Iris pigment epithelial cell (primary cell): Measurements from ENCODE around the gene BIRC2.
"Not testable (repeated sequence)": the region's sequence is repeated elsewhere in the genome, so short reads cannot be mapped to it uniquely, and the experiment has no call there.

Experiments used
- DNase-seq: peaks from one replicate; pipeline ENCODE4 v3.0.0-alpha.2; 2011; ENCODE audit warnings: low read depth

The BIRC2 gene

GRCh38 chr11:102346748-102347461 lies at the start of gene BIRC2:
Gene BIRC2, plus strand, starts transcription at chr11:102347214. Its CDS starts 2,641 bp downstream, at chr11:102349855.
- peak; percentile 91 for DNase-seq

- not testable (repeated sequence) for DNase-seq
These were observed 46.2 kb upstream of the BIRC2 start for GRCh38 chr11:102300837-102301236.

- no peak for DNase-seq
These were observed 44.8 kb upstream of the BIRC2 start for GRCh38 chr11:102302241-102302640.

- DNase-seq = no peak
These were observed 42.3 kb upstream of the BIRC2 start for GRCh38 chr11:102304686-102305085.

GRCh38 chr11:102305352-102306047 lies 41.5 kb upstream of the BIRC2 start:
- no peak for DNase-seq

DNA sequence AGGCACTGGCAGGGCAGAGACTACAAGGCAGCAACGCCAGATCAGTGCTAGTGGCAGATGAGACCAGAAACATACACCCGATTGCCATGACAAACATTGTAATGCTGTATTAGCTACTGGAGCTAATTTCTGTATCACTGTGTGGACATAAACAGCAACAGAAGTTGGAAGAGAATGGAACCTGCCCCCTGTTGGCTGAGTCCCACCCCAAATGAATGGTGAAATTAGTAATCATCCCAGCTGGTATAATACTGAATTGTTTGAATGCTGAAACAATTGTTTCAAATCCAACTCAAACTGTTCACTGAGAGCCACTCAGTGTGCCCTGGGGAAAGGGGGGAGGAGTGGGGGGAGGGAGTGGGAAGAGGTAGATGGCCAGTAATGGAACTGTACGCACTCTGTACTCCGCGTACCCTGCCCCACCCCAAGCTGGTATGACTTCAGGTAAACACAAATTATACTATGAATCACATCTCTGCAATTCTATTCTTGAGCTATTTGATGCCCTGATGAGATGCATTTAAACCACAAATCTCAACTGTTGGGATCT lies 40.9 kb upstream of the BIRC2 start:
- no peak for DNase-seq

GRCh38 chr11:102306817-102307726 lies 39.9 kb upstream of the BIRC2 start:
- DNase-seq = no peak

GRCh38 chr11:102307727-102308038 lies 39.3 kb upstream of the BIRC2 start:
- DNase-seq = no peak

- DNase-seq = no peak
These were observed 37.1 kb upstream of the BIRC2 start for GRCh38 chr11:102309621-102310541.

DNA sequence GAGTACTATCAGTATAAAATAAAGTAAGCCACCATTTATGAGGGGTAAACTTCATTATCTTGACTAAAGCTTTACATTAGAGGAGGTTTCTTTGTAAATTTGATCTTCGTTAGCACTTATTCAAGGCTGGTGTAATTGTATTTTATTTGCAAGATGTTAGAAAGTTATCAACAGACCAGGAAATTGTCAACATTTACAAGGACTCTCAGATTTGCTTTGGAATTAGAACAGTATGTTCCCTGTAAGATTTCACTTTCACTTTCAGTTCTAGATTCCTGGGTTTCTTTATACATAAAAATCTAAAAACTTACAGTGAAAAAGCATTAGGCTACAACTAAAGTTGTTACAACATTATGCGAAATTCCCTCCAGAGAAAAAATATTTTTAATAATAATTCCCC lies 34.3 kb upstream of the BIRC2 start:
- DNase-seq = peak; percentile 60

DNA sequence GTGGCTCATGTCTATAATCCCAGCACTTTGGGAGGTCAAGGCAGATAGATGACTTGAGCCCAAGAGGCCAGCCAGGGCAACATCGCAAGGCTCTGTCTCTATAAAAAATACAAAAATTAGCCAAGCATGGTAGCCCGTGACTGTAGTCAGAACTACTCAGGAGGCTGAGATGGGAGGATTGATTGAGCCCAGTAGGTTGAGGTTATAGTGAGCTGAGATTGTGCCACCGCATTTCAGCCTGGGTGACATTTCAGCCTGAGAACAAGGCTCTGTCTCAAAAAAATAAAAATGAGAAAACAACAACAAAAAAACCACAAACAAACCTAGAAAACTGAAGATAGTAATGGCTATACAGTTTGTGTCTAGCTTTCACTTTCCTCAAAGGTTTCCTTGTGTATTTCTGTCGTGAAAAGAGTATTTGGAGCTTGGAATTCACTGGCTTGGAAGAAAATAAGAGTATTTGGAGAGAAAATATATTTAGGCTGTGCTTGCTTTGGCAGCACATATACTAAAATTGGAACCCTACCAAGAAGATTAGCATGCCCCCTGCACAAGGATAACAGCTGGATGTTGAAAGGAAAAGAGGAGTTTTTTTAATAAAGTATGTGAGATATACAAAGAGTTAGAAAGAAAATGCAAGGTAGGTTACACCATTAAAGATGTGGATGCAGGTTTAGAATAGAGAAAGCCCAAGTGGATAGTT lies 33.6 kb upstream of the BIRC2 start:
- DNase-seq = no peak

DNA sequence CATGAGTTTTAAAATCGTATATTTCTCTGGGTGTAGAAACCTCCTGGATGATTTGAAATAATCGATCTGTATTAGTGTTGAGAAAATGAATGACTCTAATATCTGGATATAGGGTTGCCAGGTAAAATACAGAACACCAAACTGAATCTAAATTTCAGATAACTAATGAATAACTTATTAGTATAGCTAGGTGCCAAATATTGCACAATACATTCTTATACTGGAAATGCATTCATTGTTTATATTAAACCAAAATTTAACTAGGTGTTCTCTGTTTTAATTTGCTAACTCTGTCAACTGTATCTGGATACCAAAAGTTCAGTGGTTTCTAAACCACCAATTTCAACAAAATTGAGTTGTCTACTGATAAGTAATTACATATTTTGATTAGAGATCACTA lies 32.2 kb upstream of the BIRC2 start:
- no peak for DNase-seq

DNA sequence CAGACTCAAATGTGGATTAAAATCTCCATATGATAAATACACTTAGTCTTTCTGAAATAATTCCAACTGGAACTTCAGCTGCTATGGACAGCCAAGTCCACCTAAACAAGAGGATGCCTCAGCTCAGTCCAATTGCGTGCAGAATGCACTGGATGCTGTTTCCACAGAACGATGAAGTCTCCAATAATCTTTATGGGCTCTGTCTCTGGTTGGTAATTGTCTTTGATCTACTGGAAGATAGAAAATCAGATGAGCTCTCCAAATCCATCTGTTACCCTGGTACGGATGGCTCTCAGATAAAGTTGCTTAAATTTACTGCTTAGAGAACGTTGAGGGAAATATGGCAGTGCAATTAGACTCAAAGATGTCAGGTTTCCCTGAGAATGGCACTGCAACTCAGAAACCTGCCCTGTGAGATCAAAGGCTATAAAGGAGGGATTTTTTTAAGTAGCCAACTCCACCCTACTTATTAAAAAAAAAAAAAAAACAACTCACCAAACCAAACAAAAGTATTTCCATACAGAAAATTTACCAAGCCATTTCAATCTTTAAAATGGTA lies 30.6 kb upstream of the BIRC2 start:
- no peak for DNase-seq

GRCh38 chr11:102317099-102317767 lies 29.8 kb upstream of the BIRC2 start, which contains the start of gene BIRC3:
Gene BIRC3, plus strand, starts transcription at chr11:102317484. Its CDS starts 7,026 bp downstream, at chr11:102324510.
- peak; percentile 98 for DNase-seq

- no peak for DNase-seq
These were observed 29.3 kb upstream of the BIRC2 start for GRCh38 chr11:102317768-102318103.

- peak; percentile 37 for DNase-seq
These were observed 28.5 kb upstream of the BIRC2 start for GRCh38 chr11:102318469-102318868.

DNA sequence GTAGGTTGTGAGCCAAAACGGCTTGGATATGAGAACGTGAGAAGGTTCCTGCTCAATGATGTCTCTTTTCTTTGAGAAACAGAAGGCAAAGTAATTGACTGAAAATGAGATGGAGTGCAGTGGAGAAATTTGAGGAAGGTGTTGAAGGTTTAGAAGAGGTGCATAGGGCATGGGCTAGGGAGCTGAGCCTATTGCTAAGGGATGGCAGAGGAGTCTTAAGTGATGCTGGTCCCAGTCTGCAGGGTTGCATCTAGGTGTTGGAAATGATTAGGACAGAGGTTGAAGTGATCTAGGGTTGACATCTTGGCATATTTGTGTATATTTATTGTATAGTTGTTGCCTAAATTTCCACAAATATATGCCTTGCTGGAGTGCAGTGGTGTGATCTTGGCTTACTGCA lies 27.5 kb upstream of the BIRC2 start:
- no peak for DNase-seq

- no peak for DNase-seq
These were observed 26.8 kb upstream of the BIRC2 start for GRCh38 chr11:102320188-102320587.

DNA sequence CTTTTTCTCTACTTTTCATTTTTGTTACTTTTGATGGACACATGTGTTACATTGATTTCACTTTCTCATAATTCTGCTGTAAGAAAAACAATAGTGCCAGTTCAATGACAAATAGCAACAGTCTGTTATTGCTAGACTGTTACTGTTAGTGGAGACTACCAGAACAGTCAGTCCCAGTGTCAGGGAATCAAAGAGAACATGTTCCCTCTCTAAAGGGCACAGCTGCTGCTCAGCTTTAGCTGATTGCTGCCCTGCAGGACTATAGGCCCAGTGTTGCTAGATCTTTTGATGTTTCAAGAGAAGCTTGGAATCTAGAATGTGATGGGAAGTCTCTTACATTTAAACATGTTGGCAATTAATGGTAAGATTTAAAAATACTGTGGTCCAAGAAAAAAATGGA lies 26.3 kb upstream of the BIRC2 start:
- no peak for DNase-seq

DNA sequence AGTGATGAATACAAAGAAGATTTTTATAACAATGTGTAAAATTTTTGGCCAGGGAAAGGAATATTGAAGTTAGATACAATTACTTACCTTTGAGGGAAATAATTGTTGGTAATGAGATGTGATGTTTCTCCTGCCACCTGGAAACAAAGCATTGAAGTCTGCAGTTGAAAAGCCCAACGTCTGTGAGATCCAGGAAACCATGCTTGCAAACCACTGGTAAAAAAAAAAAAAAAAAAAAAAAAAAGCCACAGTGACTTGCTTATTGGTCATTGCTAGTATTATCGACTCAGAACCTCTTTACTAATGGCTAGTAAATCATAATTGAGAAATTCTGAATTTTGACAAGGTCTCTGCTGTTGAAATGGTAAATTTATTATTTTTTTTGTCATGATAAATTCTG lies 24.5 kb upstream of the BIRC2 start:
- no peak for DNase-seq
